Medulla oblongata (tissue), 1 donor: ENCODE results near the gene ITPKA.

Experiments
- DNase-seq: peaks from one replicate; pipeline ENCODE4 v3.0.0-alpha.2; 2015; ENCODE audit errors: extremely low spot score

Gene ITPKA

DNA sequence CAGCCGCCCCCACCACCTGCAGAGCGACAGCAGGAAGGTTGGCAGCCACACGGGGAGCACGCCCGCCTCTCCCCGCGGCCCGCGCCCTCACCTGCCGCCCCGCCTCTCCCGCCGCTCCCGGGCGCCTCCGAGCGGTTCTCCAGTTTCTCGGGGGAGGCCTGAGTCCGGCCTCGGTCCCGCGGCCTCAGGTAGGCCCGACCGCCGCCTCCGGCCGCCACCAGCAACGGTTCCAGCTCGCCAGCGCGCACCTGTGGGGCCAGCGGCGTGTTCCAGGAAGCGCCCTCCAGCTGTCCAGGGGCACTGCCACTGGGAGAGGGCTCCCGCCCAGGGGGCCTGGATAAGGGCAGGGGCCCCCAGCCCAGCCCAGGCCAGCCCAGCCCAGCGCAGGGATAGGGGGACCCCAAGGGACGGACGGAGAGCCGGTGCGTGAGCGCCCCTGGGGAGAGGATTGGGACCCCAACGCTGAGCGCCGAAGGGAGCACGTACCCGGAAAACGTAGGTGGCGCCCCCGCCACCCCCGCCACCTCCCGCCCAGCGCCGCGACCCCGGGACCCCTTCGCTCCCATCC, 17.7 kb downstream of the ITPKA start:
- no peak for DNase-seq

DNA sequence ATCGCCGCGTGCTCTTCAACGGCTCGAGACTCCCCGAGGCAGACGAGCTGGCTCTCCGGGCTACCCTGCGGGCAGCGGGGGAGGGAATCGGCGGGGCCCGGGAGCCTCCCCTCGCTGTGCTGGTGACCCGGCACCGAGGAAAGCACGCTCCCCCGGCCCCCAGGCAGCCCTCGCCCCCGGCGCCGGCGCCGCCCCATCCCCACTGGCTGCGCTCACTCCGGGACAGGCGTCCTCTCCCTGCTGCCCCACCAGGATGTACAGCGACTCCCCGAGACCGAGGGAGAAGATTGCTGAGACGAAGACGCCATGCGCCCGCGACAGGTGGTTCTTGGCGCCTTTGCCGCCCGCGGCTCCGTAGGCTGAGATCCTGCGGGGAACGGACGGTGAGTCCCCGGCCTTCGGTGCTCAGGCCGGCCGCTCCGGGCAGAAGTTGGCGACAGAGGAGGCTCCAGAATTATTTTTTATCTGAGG, 18.3 kb downstream of the ITPKA start:
- no peak for DNase-seq

DNA sequence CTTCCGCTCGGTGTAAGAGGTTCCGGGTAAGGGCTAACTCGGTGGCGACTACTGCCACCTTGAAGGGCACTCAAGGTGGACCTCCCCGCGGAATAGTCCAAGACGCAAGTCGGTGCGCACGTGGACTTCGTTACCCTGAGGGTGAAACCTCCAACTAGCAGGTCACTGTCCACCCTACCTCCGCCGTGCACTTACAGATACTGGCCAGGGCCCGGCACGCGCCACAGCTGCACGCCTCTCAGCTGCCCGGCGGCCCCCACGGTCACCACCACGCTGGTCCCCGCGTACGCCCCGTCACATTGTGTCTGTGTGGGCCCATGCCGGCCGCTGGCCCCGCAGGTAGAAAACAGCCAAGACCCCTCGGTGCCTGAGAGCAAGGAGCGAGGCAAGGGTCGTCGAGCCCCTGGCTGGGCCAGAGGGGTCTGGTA, 18.9 kb downstream of the ITPKA start:
- no peak for DNase-seq

DNA sequence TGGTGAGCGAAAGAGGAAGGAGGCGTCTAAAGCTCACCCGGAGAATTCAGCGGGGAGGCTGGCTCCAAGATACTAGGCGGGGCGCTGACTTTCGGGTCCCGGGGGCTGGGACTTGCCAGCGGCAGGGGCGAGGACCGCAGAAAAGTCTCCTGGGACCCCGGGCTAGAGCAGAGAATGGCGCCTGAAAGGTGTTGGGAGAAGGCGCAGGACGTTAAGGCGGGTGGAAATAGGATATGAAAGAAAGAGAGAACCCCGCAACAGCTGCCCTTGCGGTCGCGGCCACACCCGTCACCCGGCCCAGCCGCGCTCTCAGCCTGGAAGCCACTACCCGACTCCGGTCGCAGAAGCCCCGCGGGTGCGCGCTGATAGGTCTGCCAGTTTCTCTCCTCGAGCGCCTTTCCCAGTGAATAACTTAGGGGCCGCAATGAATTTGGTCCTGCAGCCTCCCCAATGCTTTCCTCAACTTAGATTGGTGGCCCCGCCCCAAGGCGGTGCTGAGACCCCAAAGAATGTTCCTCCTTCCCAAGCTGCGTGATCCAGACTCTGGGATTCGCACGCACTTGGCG, 19.3 kb downstream of the ITPKA start:
- no peak for DNase-seq

DNA sequence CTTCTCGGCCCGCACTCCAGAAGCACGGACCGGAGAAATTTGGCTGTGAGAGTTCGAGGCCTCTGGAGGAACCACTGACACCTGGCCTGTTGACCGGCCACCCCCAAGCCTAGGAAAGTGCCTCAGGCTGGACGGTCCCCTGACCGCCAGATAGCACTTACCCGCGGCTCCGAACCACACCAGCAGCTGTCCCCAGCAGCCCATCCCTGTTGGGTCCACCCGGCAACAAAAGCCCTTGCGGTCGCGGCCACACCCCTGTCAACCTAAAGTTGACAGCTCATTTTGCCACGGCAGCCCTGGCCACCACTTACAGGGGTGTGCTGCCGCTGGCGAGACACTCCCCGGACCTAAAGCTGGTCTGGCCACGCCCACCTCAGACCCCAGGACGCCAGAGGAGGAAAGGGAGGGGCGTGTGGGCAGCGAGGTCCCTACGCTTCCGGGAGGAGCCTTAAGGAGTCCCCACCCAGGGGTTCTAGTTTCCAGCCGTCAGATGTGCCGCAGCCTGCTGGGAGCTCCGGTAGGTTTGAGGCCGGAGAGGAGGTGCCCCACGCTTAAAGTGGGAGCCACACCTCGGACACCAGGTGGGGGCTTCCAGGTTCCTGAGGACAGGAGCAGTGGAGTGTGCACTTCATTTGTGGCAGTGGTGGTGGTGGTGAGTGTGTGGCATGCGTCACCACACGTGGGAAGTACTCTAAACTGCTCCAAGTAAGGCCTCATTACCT, 20.0 kb downstream of the ITPKA start, which contains the start of gene LTK:
Gene LTK, minus strand, starts transcription at position 322 of the 722 bp plus-strand sequence. Its CDS starts 118 bp downstream, at position 204.
- no peak for DNase-seq

DNA sequence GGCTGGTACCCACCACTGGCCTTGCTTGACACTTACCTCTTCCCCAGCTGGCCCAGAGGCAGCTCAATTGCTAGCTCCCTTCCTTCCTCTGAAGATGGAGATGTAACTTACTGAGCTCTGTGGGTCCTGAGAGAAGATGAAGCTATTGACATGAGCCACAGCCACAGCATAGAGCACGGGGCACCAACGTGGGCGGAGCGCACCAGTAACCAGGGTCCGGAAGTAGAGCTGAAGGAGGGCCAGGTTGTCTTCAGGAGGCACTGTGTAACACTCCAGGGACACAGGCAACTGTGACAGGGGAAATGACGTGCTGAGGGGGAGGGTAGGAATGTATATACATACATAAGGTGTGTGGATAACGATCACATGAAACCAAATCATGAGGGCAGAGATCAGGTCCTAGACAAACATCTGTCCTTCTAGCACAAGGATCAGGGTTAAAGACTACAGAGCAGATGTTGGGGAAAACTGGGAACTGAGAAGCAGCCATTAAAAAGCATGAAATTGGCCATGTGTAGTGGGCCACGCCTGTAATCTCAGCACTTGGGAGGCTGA, 24.3 kb downstream of the ITPKA start:
- DNase-seq: no peak

DNA sequence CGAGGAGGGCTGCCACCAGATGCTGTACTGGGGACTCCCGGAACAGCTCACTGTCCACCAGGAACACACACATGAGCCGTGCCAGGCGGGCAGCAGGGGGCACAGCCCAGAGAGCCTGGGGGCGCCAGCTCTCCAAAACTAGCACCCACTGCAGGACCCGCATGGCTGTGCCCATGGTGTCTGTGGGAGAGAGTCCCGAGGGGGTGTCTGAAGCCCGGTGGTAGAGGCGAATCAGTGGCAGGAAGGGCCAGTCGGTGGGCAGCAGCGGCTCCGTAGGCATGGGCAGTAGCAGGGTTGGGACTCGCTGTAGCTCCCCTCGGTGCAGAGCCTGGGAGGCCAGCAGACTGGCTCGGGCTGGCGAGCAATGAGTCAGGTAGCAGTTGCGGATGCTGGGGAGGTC, 27.0 kb downstream of the ITPKA start:
- no peak for DNase-seq

DNA sequence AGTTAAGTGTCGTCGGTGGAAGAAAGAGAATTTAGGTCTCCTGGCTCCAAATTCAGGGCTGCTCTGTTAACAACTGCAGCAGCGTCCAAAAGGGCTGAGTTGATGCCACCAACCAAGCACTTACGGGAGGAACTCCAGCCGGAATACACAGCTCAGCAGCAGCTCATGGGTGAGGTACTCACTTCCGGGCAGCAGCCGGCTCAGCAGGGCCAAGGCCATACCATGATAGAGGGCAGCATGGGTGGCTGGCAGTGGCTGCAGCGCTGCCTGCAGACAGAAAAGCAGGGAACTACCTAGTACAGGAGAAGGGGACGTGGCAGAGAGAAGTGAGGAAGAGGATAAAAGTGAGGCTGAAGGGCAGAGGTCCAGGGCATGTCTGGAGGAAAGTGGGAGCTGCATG, 27.9 kb downstream of the ITPKA start:
- no peak for DNase-seq

DNA sequence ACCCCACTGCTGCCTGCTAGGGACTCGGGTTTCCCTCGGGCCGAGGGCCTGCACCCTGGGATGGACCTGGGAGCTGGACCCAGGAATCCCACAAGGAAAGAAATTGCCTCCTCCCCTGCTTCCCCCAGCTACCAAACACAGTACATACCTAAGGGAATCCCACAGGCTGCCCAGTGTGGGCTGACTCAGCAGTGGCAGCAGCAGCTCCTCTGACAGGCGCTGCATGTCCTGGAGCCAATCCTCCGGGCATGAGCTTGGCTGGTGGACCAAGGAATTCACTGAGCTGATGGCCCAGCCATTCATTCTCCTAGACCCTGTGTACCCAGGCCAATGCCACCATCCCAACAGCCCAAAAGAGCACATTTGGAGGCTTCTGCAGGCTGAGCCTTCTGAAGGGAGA, 29.4 kb downstream of the ITPKA start:
- DNase-seq: peak; percentile 19

DNA sequence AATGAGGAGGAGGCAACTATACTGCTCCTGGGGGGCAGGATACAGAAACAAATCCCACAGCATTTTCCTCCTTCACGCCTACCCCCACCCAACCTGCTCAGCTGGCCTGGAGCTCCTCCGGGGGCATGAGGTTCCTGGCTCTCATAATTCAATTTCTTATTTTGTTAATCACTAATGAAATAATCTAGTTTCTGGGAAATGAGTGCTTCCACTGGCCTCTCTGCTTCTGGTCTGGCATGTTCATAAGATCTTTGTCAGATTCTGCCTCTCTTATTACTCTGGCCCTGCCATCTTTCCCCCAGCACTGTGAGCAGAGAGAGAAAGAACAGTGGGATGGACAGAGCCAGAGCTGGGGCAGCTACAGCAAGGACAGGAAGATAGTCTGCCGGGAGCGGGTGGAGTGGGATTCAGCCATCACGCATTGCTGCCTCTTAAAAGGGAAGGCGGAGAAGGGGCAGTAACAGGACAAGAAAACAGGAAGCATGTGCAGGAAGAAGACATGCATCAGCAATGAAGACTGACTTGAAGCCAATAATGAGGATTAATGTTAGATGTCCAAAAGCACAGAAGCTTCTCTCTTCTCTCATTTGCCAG, 36.8 kb downstream of the ITPKA start:
- DNase-seq: no peak

DNA sequence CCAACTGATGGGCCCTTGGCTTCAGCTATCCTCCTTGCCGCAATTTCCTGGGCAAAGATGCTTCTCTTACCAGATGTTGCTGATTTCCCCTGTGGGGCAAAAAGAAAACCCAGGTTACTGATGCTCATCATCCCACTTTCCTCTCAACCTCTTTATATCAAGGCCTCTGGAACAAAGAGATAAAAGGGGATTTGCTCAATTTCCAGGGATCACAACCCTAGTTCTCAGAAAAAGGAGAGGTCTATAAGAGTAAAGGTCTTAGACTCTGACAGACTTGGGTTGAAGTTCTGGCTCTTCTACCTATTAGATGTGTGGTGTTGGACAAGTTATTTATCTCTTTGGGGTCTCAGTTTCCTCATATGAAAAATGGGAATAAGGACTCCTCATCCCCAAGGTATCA, 41.9 kb downstream of the ITPKA start:
- no peak for DNase-seq

DNA sequence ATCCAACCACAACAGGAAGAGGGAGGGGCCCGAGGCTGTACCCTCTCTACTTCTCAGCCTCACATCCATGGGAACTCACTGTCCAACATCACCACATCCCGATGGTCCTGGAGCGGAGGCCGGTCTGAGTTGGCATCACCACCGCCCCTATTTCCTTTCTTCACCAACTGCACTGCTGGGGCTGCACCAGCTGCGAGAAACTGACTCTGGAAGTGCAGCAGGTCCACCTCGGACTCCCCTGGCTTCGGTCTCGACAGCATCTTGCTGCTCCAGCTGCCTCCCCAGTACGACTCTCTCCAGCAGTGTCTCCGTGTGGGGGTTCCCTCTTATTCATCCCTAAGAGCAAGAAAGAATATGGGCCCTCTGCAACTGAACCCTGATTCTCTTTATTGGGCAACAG, 43.2 kb downstream of the ITPKA start:
- no peak for DNase-seq

DNA sequence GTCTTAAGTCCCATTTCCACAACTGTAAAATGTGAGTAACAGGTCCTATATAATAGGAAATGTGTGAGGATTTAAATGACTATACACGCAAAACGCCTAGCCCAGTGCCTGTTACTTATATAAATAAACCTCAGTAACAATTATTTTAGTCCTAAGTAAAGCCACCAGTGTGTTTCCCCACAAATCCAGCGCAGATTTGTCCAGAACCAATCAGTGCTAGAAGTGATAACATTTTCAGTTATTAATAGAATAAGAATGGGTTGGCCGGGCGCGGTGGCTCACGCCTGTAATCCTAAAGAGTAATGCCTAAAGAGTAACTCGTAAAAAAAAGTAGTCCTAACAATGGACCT, 49.8 kb downstream of the ITPKA start:
- DNase-seq: no peak

DNA sequence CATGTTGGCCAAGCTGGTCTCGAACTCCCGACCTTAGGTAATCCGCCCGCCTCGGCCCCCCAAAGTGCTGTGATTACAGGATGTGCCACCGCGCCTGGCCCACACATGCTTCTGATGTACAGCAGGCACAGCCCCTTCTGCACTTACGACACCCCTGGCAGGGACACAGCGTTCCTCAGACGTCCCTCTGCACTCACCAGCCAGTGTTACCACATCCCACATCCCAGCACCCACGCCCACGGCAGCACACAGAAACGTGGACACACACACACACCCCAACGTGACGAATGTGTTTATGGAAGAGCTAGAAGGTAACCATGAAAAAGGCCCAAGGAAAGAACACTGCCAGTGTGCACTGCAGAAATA, 51.0 kb downstream of the ITPKA start:
- no peak for DNase-seq

DNA sequence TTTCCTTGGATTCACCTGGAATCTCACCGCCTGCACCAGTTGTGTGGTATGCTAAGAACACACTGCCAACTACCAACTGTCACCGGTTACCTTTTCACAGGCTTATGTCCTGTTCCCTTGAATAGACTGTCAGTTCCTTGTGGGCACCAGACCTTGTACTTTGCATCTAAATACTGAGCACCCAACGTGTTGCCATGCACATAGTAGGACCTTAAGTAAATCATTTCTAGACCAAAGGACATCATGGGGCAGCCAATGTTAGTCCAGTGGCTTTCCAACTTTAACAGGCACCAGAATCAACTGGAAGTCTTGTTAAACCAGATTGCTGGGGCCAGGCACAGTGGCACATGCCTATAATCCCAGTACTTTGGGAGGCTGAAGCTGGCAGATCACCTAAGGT, 51.5 kb downstream of the ITPKA start:
- DNase-seq: no peak

DNA sequence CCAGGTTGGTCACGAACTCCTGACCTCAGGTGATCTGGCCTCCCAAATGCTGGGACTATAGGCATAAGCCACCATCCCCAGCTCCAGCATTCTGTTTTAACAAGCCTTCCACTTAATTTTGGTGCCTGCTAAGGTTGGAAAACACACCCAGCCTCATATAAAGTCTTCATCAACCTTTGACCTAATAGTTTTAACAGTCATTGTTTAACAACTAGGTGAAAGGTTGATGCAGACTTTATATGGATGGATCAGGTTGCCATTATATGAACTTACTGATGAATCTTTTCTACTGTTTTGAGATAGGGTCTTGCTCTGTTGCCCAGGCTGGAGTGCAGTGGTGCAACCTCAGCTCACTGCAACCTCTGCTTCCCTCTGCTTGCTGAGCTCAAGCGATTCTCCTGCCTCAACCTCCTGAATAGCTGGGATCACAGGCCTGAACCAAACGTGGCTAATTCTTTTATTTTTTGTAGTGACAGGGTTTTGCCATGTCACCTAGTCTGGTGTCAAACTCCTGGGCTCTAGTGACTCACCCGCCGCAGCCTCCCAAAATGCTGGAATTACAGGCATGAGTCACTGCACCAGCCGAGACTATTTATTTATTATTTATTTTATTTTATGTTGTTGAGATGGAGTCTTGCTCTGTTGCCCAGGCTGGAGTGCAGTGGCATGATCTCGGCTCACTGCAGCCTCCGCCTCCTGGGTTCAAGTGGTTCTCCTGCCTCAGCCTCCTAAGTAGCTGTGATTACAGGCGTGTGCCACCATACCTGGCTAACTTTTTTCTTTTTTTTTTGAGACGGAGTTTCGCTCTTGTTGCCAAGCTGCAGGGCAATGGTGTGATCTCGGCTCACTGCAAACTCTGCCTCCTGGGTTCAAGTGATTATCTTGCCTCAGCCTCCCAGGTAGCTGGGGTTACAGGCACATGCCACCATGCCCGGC, 53.4 kb downstream of the ITPKA start:
- DNase-seq: no peak

DNA sequence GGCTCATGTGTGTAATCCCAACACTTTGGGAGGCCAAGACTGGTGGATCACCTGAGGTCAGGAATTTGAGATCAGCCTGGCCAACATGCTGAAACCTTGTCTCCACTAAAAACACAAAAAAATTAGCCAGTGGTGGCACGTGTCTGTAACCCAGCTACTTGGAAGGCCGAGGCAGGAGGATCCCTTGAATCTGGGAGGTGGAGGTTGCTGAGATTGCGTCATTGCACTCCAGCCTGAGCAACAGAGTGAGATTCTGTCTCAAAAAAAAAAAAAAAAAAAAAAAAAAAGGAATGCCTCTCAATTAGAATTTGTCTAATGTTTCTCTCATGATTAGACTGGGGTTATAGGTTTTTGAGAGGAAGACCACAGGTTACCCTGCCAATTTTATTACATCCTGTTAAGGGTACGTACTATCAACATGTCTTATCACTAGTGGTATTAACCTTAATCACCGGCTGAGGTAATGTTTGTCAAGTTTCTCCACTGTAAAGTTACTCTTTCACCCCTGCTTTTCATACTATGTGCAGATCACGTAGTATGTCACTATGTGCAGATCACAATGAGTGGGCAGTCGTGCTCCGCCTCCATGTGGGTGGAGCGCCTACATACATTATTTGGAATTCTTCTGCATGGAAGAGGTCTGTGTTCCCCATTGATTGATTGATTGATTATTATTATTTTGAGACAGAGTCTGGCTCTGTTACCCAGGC, 56.5 kb downstream of the ITPKA start:
- no peak for DNase-seq
